Measurements from ENCODE around the gene FOXP2.

DNA sequence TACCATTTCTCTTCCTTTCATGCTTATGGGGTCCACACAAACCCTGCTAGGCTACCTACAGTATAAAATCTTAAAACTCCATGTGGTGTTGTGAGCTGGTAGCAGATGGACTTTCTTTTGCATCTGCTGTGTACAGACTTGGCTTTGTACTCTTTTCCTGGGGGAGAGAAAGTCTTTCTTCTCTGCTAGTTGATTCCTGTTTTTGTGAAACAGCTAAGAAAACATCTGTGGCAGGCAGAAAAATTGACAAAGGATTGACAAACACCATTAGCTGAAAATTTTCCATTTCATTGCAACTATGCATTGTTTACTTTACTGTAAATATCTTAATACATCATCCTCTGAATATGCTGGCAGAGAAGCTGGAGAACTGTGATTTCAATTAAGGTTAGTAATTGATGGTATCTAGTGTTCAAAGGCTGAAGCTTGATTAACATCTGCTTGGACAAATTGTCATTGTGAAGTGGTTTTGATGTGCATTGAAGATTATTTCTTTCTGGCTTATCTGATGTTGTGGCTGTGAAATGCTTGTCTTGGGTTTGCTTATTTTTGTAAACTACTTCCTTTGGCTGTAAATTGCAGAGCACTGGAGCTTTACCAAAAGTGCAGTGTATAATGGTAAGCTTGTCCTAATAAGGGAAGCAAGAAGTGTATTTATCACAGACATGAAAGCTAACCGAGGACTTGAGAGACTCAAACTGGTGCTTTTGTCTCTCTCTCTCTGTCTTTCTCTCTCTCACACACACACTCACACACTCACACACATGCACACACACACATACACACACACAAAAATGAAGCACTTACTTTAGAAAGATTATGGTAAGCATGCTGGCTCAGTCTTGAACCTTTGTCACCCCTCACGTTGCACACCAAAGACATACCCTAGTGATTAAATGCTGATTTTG lies at the start of gene FOXP2:
- no peak for TF ChIP-seq EZH2 (IDR thresholded peaks at IDR 0.05; ENCODE audit: low read length, unreplicated experiment)
- TF ChIP-seq, protein P1, sequence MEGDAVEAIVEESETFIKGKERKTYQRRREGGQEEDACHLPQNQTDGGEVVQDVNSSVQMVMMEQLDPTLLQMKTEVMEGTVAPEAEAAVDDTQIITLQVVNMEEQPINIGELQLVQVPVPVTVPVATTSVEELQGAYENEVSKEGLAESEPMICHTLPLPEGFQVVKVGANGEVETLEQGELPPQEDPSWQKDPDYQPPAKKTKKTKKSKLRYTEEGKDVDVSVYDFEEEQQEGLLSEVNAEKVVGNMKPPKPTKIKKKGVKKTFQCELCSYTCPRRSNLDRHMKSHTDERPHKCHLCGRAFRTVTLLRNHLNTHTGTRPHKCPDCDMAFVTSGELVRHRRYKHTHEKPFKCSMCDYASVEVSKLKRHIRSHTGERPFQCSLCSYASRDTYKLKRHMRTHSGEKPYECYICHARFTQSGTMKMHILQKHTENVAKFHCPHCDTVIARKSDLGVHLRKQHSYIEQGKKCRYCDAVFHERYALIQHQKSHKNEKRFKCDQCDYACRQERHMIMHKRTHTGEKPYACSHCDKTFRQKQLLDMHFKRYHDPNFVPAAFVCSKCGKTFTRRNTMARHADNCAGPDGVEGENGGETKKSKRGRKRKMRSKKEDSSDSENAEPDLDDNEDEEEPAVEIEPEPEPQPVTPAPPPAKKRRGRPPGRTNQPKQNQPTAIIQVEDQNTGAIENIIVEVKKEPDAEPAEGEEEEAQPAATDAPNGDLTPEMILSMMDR (conservative IDR thresholded peaks at IDR 0.05; ENCODE audit: low read depth, low read length) = no peak
